H1 (cell line): Measurements from ENCODE around the gene AASDH.

ENCODE experiments used
- TCF12 ChIP-seq: IDR thresholded peaks from 2 replicates; pipeline ENCODE4 v1.6.1; 2011; ENCODE audit warnings: low read depth, mild to moderate bottlenecking, low read length
- TF ChIP-seq, protein P1 (sequence below): IDR thresholded peaks from 2 replicates; pipeline ENCODE4 v1.6.1; 2012; ENCODE audit warnings: inconsistent platforms
- TF ChIP-seq, protein P2 (sequence below), 3 experiments: IDR thresholded peaks; 1 replicate in 2 of 3; 2 replicates in 1 of 3; pipeline versions ENCODE4 v1.5.1 to v1.6.1; 2011; ENCODE audit warnings: low read length in 3 of 3, mild to moderate bottlenecking in 3 of 3, inconsistent platforms in 2 of 3, low read depth in 1 of 3, moderate library complexity in 1 of 3; ENCODE audit not compliant: insufficient read depth in 1 of 3; ENCODE audit errors: control extremely low read depth in 1 of 3

DNA sequence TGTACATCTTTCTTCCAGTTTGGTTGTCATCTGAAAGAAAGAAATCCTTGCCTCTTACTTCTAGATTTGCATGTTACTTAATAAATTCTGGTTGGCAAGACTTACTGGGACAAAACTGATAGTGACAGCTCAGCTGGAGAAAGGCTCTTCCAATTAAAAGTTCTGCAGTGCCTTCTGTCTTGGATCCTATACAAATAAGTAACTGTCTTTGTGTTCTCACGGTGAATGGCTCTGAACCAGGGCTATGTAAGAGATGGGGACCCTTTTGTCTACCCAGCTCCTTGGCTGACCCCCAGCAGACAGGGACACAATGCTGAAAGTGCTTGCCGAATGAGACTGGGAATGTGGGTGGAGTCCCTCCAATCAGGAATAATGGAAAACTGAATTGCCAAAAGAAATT lies 89.5 kb downstream of the AASDH start:
- TF ChIP-seq, protein P1, sequence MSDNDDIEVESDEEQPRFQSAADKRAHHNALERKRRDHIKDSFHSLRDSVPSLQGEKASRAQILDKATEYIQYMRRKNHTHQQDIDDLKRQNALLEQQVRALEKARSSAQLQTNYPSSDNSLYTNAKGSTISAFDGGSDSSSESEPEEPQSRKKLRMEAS = no peak
- TF ChIP-seq TCF12 = no peak
- TF ChIP-seq, protein P2, sequence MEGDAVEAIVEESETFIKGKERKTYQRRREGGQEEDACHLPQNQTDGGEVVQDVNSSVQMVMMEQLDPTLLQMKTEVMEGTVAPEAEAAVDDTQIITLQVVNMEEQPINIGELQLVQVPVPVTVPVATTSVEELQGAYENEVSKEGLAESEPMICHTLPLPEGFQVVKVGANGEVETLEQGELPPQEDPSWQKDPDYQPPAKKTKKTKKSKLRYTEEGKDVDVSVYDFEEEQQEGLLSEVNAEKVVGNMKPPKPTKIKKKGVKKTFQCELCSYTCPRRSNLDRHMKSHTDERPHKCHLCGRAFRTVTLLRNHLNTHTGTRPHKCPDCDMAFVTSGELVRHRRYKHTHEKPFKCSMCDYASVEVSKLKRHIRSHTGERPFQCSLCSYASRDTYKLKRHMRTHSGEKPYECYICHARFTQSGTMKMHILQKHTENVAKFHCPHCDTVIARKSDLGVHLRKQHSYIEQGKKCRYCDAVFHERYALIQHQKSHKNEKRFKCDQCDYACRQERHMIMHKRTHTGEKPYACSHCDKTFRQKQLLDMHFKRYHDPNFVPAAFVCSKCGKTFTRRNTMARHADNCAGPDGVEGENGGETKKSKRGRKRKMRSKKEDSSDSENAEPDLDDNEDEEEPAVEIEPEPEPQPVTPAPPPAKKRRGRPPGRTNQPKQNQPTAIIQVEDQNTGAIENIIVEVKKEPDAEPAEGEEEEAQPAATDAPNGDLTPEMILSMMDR (IDR thresholded peaks at IDR 0.05; ENCODE audit: control extremely low read depth in 1 of 3, insufficient read depth in 1 of 3, low read depth in 1 of 3, low read length in 3 of 3) = no peak
